Neural progenitor cell (in vitro differentiated cells): ENCODE results near the gene PTPRG.

Experiments
- CTCF ChIP-seq: fragments of 200-600 bp; sonication (generic); IDR thresholded peaks from 2 replicates; pipeline ENCODE4 v1.5.1; 2017; ENCODE audit warnings: antibody characterized with exemption, mild to moderate bottlenecking
- EZH2 ChIP-seq: fragments of 200-600 bp; sonication (generic); IDR thresholded peaks from 2 replicates; pipeline ENCODE4 v1.6.1; 2017; ENCODE audit warnings: antibody characterized with exemption, mild to moderate bottlenecking, moderate library complexity
- EZH2phosphoT487 ChIP-seq: fragments of 200-600 bp; sonication (generic); IDR thresholded peaks from 2 replicates; pipeline ENCODE4 v1.6.1; 2017; ENCODE audit warnings: antibody characterized with exemption

- TF ChIP-seq CTCF (no peak), EZH2 (no peak), EZH2phosphoT487 (no peak)
Observed at GRCh38 chr3:61866961-61867461, 305.6 kb downstream of the PTPRG start.
